NCI-H2196 (cell line): ENCODE data around the gene TMC8.
"Not testable (repeated sequence)": the region's sequence is repeated elsewhere in the genome, so short reads cannot be mapped to it uniquely, and the experiment has no call there.

Experiments used
- DNase-seq: peaks from one replicate; lab custom pipeline; 2025; ENCODE audit not compliant: unreplicated experiment; lab: John Stamatoyannopoulos, UW

Gene TMC8

GRCh38 chr17:78148286-78149016, 17.9 kb downstream of the TMC8 start:
- DNase-seq = no peak

- DNase-seq = no peak
These were observed 21.0 kb downstream of the TMC8 start for GRCh38 chr17:78151514-78152008.

GRCh38 chr17:78154903-78155811, 24.6 kb downstream of the TMC8 start:
- DNase-seq = no peak

- no peak for DNase-seq
These were observed 29.1 kb downstream of the TMC8 start for GRCh38 chr17:78159575-78160158.

GRCh38 chr17:78163881-78164747, 33.5 kb downstream of the TMC8 start:
- peak; percentile 85 for DNase-seq

GRCh38 chr17:78164748-78165607, 34.4 kb downstream of the TMC8 start:
- no peak for DNase-seq

- no peak for DNase-seq
These were observed 35.8 kb downstream of the TMC8 start for GRCh38 chr17:78166416-78166815.

GRCh38 chr17:78168242-78168902, 37.8 kb downstream of the TMC8 start, which contains the start of gene SYNGR2:
Gene SYNGR2 (plus strand): TSS chr17:78168581. CDS start chr17:78168617, 36 bp downstream.
- peak; percentile 96 for DNase-seq

- DNase-seq = peak; percentile 78
These were observed 38.6 kb downstream of the TMC8 start for GRCh38 chr17:78168903-78169793.

GRCh38 chr17:78170692-78171590, 40.4 kb downstream of the TMC8 start:
- no peak for DNase-seq

- not testable (repeated sequence) for DNase-seq
These were observed 41.1 kb downstream of the TMC8 start for GRCh38 chr17:78171591-78172248.

- DNase-seq = peak; percentile 52
These were observed 41.9 kb downstream of the TMC8 start for GRCh38 chr17:78172249-78173051.

GRCh38 chr17:78173097-78173715, 42.6 kb downstream of the TMC8 start:
- DNase-seq = no peak

GRCh38 chr17:78174346-78174869, 43.8 kb downstream of the TMC8 start:
- DNase-seq = peak; percentile 98
